OCI-LY1 (cell line): Measurements from ENCODE around the gene MAGI1.

ENCODE experiments used
- CTCF ChIP-seq: fragments of 200-600 bp; sonication (generic), shearing (Covaris generic); IDR thresholded peaks from 2 replicates; pipeline ENCODE4 v1.5.1; 2017; ENCODE audit warnings: mild to moderate bottlenecking, antibody characterized with exemption, low read length, moderate library complexity, mixed read lengths
- EZH2 ChIP-seq: fragments of 200-600 bp; sonication (generic), shearing (Covaris generic); IDR thresholded peaks from 2 replicates; pipeline ENCODE4 v1.8.0; 2017; ENCODE audit warnings: borderline replicate concordance, mixed run types, mild to moderate bottlenecking, antibody characterized with exemption, low read length, moderate library complexity, mixed read lengths

- TF ChIP-seq CTCF (no peak), EZH2 (no peak)
Measured at GRCh38 chr3:65678516-65678915, 360.2 kb downstream of the MAGI1 start.
